Cardiac fibroblast (primary cell): Measurements from ENCODE around the gene DUSP28.

Experiments
- DNase-seq, 2 donors: peaks; one replicate each; pipeline versions ENCODE4 v3.0.0 to v3.0.0-alpha.2; 2010; ENCODE audit warnings: low read depth in 2 of 2
- H3K4me3 ChIP-seq, 2 donors: replicated peaks in 1 of 2; 1 replicate in 1 of 2; 2 replicates in 1 of 2; pipeline ENCODE4 v1.5.1; 2011; ENCODE audit warnings: low read depth in 2 of 2, low read length in 2 of 2, mild to moderate bottlenecking in 2 of 2, moderate library complexity in 1 of 2
- TF ChIP-seq, protein P1 (sequence below): IDR thresholded peaks from one replicate; pipeline ENCODE4 v1.5.1; 2011; ENCODE audit warnings: low read depth, mild to moderate bottlenecking, low read length, inconsistent platforms

The DUSP28 gene

DNA sequence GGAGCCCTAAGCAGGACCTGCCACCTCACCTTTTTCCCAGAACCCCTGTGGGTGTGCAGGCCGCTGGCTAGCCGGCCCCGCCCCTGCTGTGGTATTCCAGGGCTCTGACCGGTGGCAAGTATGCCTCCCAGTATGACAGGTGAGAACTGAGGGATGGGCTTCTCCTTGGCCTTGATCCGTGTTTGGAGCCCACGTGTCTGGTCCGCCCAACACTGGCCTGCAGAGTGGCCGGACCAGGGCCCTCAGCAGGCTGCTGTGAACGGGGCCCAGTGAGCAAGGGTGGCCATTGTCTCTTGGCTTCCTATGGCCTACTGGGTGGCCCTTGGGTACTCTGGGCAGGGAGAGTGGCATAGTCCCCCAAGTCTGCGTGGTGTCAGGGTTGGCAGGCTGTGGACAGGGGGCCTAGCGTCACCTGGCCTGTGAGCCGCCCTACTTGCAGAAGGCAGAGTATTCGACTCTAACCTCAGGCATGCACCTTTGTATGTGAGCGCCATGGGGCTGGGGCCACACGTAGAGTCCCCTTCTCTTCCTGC is 9.9 kb downstream of the DUSP28 start:
- DNase-seq: no peak
- H3K4me3 ChIP-seq: no peak overlapping the region
- TF ChIP-seq, protein P1, sequence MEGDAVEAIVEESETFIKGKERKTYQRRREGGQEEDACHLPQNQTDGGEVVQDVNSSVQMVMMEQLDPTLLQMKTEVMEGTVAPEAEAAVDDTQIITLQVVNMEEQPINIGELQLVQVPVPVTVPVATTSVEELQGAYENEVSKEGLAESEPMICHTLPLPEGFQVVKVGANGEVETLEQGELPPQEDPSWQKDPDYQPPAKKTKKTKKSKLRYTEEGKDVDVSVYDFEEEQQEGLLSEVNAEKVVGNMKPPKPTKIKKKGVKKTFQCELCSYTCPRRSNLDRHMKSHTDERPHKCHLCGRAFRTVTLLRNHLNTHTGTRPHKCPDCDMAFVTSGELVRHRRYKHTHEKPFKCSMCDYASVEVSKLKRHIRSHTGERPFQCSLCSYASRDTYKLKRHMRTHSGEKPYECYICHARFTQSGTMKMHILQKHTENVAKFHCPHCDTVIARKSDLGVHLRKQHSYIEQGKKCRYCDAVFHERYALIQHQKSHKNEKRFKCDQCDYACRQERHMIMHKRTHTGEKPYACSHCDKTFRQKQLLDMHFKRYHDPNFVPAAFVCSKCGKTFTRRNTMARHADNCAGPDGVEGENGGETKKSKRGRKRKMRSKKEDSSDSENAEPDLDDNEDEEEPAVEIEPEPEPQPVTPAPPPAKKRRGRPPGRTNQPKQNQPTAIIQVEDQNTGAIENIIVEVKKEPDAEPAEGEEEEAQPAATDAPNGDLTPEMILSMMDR: no peak

DNA sequence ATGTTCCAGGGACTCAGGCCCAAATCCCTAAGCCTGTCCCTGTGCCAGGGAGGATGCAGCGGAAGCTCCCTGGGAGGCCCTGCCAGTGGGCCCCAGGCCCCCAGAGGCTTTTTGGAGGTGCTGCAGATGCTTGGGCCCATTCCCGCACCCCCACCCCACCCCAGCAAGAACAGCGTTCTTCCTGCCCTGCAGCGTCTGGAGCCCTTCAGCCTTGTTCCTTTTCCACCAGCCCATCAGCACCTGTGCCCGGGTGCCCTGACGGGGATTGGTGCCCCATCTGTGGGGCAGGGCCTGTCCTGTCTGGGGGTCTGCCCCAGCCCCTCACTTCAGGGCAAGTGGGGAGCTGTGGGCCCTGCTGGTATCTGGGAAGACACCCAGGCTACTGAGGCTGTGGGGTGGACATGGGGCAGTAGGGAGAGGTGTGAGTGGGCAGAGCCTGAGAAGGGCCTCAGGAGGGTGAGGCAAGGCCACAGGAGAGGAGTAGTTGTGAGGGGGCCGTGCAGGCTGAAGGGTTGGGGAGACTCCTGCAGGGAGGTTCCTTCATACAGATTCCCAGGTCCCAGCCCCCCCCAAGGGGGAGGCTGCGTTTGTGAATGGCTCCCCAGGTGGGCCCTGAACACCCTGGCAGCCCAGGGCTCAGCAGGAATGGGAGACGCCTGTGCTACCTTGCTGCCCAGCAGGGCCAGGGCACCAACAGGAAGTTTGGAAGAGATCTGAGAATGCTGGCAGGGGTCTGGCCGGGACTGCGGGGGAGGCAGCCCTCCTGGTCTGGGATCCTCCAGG is 10.6 kb downstream of the DUSP28 start:
- no peak for DNase-seq
- TF ChIP-seq, protein P1: no peak
- H3K4me3 ChIP-seq: no peak overlapping the region

DNA sequence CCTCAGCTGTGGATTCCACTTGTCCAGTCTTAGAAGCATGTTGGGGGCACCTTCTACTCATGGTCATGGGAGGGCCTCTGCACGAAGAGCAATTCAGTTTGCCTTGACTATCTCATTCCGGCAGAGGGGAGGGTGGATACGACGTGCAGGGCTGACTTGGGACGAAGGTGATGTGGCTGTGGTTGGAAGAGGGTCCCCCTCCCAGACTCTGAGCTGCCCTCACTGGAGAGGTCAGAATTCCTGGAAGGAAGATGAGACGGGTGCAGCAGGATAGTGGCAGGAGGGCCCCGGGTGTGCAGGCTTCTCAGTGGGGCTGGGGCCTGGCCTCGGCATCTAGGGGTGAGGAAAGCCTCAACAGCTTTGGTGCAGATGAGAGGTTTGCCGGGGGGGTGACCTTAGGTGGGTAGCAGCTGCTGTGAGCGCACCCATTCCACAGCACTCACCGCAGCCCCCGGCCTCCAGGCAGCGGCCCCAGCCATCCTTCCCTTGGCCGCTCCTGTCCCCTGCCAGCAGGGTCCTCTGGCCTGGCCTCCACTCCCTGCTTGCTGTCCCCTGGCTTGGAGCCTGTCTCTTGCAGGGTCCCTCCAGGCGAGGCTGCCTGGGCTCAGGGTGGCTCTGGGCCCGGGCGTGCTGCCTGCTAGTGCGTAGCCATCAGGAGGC is 11.3 kb downstream of the DUSP28 start:
- DNase-seq: no peak
- TF ChIP-seq, protein P1: no peak
- H3K4me3 ChIP-seq: no peak overlapping the region

DNA sequence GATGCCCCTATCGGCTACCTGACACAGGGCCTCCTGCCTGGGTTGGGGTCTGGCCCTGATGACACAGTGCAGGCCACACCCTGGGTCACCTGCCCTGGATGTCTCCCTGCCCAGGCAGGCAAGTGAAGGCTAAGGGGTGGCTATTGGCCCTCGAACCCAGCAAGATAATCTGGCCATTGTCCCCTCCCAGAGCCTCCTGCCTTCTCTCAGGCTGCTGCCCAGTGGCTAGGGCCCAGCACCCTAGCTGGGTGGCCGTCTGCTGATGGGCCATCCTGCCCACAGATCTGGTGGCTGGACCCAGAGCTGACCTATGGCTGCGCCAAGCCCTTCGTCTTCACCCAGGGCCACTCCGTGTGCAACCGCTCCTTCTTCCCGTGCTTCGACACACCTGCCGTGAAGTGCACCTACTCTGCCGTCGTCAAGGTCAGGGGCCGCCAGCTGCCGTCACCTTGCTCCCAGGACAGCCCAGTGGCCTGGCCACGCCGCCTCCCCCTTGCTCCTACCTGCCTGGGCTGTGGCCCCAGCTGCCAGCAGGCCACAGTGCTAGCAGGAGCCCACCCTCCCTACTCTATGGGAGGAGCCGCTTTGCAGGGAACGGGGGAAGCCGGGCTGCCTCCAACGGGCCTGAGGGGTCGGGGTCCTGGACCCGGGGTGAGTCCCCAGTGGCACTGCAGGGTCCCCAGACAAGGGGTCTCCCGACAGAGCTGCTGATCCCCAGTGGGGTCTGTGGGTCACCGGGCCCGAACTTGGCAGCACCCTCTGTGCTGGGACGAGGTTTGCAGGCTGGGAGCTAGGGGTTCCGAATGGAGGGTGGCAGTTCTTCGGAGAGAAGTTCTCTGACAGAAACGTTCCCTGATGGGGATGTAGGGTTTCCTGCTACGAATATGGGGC is 12.2 kb downstream of the DUSP28 start:
- H3K4me3 ChIP-seq: no peak overlapping the region
- TF ChIP-seq, protein P1: no peak
- no peak for DNase-seq

DNA sequence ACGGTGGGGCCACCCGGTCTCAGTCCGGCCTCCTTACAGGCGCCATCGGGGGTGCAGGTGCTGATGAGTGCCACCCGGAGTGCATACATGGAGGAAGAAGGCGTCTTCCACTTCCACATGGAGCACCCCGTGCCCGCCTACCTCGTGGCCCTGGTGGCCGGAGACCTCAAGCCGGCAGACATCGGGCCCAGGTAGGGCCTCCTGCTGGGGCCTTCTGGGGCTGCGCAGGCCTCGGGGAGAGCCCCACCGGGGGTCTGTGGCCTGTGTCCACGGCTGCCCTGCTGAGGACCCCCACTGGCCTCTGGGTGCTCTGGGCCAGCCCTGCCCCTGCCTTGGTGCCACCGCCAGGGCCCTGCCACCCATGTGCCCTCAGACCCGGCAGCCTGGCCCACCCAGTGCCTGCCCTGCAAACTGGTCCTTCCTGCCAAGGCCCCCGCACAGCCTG is 12.9 kb downstream of the DUSP28 start:
- H3K4me3 ChIP-seq: no peak overlapping the region
- TF ChIP-seq, protein P1: no peak
- DNase-seq: no peak
